ENCODE measurements around the gene GRK7.

DNA sequence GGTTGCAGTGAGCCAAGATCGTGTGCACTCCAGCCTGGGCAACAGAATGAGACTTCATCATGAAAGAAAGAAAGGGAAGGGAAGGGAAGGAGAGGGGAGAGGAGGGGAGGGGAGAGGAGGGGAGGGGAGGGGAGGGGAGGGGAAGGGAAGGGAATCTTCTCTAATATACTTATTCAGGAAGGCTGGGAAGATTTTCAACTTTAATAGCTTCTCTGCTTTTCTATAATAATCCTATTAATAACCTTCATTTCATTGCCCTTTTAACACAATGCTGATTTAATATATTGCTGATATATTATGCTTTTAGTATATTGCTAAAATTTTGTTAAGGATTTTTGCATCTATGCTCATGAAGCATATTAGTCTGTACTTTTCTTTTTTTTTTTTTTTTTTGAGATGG, 48.5 kb upstream of the GRK7 start:
- TF ChIP-seq CTCF (conservative IDR thresholded peaks at IDR 0.05; ENCODE audit: low read depth, low read length): no peak
- no peak for TF ChIP-seq POLR2A (IDR thresholded peaks at IDR 0.05; ENCODE audit: low read depth, low read length)
- no peak for TF ChIP-seq USF2 (IDR thresholded peaks at IDR 0.05; ENCODE audit: low read depth, low read length)
- no peak for TF ChIP-seq RFX5 (IDR thresholded peaks at IDR 0.05; ENCODE audit: low read depth, low read length)
- TF ChIP-seq ELK1 (IDR thresholded peaks at IDR 0.05; ENCODE audit: borderline replicate concordance, low read depth, low read length): no peak
- TF ChIP-seq NFE2L2 (IDR thresholded peaks at IDR 0.05; ENCODE audit: low read depth, low read length): no peak
- no peak for TF ChIP-seq CEBPB (IDR thresholded peaks at IDR 0.05; ENCODE audit: low read depth, low read length)

Data from IMR-90 (cell line).